Tibial nerve (tissue), 4 donors: ENCODE measurements around the gene PPM1M.

Experiments used
- EP300 ChIP-seq, 2 donors: sonication (generic); formaldehyde crosslinking; IDR thresholded peaks; one replicate each; pipeline ENCODE4 v1.6.1; 2017; ENCODE audit warnings: antibody characterized with exemption in 2 of 2, mild to moderate bottlenecking in 1 of 2
- TF ChIP-seq, protein P1 (sequence below), 5 experiments: fragments of 200-600 bp in 3 of 5; fragments of 450-650 bp in 2 of 5; sonication (generic) in 3 of 5; IDR thresholded peaks; one replicate each; pipeline ENCODE4 v1.5.1; 2016 to 2019; ENCODE audit warnings: antibody characterized with exemption in 5 of 5, mild to moderate bottlenecking in 3 of 5, moderate library complexity in 2 of 5

DNA sequence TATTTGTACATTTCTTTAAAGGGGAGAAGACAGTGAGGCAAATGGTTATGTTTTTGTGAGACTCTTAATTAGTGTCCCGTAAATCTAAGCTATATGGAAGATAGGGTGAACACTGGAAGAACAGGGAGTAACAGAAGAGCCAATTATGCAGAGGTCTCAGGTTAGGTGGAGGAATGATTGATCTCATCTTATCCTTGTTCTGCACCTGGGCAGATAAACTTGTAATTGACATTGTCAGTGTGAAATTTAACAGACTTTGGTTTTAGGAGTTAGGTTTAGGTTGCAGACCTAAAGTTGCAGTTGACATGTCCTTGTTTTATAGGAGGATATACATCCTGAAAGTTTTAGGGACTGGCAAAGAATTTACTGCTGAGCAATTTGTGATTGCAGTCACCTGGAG lies 3.5 kb upstream of the PPM1M start:
- no peak for TF ChIP-seq EP300 (IDR thresholded peaks at IDR 0.05)
- TF ChIP-seq, protein P1, sequence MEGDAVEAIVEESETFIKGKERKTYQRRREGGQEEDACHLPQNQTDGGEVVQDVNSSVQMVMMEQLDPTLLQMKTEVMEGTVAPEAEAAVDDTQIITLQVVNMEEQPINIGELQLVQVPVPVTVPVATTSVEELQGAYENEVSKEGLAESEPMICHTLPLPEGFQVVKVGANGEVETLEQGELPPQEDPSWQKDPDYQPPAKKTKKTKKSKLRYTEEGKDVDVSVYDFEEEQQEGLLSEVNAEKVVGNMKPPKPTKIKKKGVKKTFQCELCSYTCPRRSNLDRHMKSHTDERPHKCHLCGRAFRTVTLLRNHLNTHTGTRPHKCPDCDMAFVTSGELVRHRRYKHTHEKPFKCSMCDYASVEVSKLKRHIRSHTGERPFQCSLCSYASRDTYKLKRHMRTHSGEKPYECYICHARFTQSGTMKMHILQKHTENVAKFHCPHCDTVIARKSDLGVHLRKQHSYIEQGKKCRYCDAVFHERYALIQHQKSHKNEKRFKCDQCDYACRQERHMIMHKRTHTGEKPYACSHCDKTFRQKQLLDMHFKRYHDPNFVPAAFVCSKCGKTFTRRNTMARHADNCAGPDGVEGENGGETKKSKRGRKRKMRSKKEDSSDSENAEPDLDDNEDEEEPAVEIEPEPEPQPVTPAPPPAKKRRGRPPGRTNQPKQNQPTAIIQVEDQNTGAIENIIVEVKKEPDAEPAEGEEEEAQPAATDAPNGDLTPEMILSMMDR (IDR thresholded peaks at IDR 0.05): no peak
